Inflammatory macrophage treated with lipopolysaccharide for 4 hours (primary cell): ENCODE results near the gene HS6ST2.

Experiments
- DNase-seq: peaks from one replicate; pipeline ENCODE4 v3.0.0-alpha.2; 2020

Gene HS6ST2

GRCh38 chrX:132603700-132604286 is 354.6 kb downstream of the HS6ST2 start:
- DNase-seq, result no peak

DNA sequence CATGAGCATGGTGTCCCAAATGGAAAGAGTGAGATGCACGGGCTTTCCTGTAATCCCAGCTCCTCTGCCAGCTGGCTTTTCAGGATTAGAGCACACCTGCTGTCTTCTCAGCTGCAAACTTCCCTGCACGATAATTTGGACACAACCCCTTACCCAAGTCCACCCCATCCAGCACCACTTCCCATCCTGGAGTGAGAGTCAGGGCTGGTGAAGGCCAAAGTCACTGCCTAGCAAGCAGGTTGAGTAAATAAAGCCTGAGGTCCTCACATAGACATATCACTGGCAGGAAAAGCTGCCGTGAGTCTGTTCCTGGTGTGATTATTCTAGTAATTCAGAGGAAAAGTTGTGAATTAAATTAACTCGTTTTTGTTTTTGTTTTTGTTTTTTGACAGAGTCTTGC is 355.7 kb downstream of the HS6ST2 start:
- DNase-seq, result no peak

DNA sequence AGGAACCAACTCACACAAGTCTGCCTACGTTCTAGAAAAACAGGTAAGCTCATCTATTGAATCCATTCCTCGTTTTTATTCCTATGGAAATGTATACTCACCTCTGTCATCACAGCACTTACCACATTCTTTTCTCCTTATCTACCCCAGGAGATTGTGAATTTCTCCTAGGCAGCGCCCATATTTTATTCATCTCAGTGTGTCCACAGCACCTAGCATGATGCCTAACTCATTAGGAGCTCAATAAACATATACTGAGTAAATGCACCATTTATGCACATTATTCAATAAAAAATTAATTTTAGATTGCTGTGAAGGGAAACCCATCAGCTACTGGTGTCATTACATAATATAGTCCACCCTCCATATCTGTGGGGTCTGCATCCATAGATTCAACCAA is 363.4 kb downstream of the HS6ST2 start:
- DNase-seq, result no peak

DNA sequence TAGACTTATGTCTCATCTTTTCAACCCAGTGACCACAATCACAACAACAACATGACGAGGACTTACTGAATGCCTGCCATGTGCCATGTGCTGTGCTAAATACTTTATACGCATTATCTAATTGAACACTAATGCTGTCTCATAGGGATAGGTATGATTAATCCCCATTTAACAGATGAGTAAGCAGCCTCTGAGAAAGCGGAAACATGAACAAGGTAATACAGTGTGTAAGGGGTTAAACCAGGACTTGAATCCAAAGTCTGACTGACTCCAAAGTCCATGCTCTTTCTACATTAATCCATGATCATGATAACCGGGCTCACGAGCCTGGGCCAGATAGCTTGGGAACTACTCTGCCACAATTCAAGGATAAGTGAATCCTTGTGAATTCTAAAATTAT is 364.3 kb downstream of the HS6ST2 start:
- no peak for DNase-seq

DNA sequence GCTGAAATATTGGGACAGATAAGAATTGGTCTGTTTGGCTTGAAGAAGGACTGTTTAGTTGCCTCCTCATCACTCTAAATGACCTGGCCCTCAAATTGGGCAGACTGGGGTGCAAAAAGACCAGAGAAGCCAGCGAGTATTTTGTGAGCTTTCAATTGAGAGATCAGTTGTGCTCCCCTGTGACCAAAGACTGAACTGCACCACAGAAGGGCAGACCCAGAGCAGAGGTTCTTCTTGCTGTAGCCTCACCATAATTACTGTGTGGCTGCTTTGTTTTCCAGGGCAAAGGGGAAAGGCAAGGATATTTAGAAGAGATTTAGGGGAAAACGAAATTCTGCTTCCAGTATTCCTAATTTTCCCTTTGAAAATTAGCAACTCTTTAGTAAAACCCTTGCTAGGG is 365.5 kb downstream of the HS6ST2 start:
- no peak for DNase-seq

GRCh38 chrX:132591719-132592275 is 366.6 kb downstream of the HS6ST2 start:
- DNase-seq, result no peak

GRCh38 chrX:132590350-132591026 is 367.9 kb downstream of the HS6ST2 start:
- no peak for DNase-seq

- DNase-seq, result no peak
These were observed 373.5 kb downstream of the HS6ST2 start for GRCh38 chrX:132584936-132585335.

DNA sequence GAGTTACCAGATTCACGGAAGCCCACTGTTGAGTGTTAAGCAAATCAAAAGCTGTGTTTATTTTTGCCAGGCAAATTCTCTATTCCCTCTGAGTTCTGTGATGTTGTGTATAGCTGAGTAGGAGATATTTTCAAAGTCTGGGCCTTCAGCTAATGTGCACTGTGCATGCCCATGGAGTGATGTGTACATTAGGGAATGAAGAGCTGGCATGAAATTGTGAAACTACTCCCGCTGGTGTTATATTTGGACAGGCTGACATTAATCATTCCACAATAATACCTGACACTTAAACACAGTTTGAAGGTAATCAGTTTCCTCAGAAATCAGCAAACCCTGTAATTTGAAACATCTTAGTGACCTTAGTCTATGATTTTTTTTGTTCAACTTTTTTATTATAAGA is 381.5 kb downstream of the HS6ST2 start:
- DNase-seq, result no peak
